ENCODE data around the gene ATN1.

DNA sequence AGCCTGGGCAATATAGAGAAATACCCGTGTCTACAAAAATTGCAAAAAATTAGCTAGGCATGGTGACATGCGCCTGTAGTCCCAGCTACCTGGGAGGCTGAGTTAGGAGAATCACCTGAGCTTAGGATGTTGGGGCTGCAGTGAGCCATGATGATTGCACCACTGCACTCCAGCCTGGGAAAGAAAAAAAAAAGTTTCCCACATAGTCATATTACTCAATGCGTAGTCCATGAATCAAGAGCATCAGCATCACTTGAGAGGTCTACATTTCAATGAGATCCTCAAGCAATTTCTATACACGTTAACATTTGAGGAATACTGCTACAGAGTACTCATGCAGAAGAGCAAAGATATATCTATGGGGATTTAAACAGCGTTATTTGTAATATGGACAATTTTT is 28.3 kb upstream of the ATN1 start:
- no peak for TF ChIP-seq EZH2 (IDR thresholded peaks at IDR 0.05)
- TF ChIP-seq POLR2AphosphoS5 (IDR thresholded peaks at IDR 0.05; ENCODE audit: borderline replicate concordance, low read depth, low read length): no peak
- TF ChIP-seq FOXP2 (optimal IDR thresholded peaks at IDR 0.05; ENCODE audit: control extremely low read depth, extremely low read length, insufficient read depth): no peak

Measured in SK-N-MC (cell line).